Liver (tissue), 3 donors: ENCODE measurements around the gene BARX2.

Experiments used
- HNF4G ChIP-seq: IDR thresholded peaks from 2 replicates; pipeline ENCODE4 v1.6.1; 2016; ENCODE audit warnings: antibody characterized with exemption
- JUND ChIP-seq, 2 donors: IDR thresholded peaks; 2 replicates each; pipeline ENCODE4 v1.6.1; 2016; ENCODE audit warnings: antibody characterized with exemption in 2 of 2
- RAD21 ChIP-seq, 2 donors: IDR thresholded peaks; 2 replicates each; pipeline ENCODE4 v1.6.1; 2016; ENCODE audit warnings: antibody characterized with exemption in 2 of 2, mild to moderate bottlenecking in 2 of 2
- YY1 ChIP-seq: IDR thresholded peaks from 2 replicates; pipeline ENCODE4 v1.6.1; 2016; ENCODE audit warnings: antibody characterized with exemption, mild to moderate bottlenecking
- TF ChIP-seq, protein P1 (sequence below): IDR thresholded peaks from 2 replicates; pipeline ENCODE4 v1.6.1; 2016; ENCODE audit warnings: antibody characterized with exemption
- TF ChIP-seq, protein P2 (sequence below): fragments of 150-350 bp; IDR thresholded peaks from 2 replicates; pipeline ENCODE4 v1.5.1; 2017; ENCODE audit warnings: improper control_type of control experiment, low read depth, low read length; ENCODE audit not compliant: missing input control
- TF ChIP-seq, protein P3 (sequence below): IDR thresholded peaks from 2 replicates; pipeline ENCODE4 v1.6.1; 2016; ENCODE audit warnings: antibody characterized with exemption
- TF ChIP-seq, protein P4 (sequence below): IDR thresholded peaks from 2 replicates; pipeline ENCODE4 v1.6.1; 2016; ENCODE audit warnings: antibody characterized with exemption, mild to moderate bottlenecking
- TF ChIP-seq, protein P5 (sequence below): IDR thresholded peaks from 2 replicates; pipeline ENCODE4 v1.6.1; 2016; ENCODE audit warnings: antibody characterized with exemption
- donor health status: healthy.
- donor health status: healthy.

DNA sequence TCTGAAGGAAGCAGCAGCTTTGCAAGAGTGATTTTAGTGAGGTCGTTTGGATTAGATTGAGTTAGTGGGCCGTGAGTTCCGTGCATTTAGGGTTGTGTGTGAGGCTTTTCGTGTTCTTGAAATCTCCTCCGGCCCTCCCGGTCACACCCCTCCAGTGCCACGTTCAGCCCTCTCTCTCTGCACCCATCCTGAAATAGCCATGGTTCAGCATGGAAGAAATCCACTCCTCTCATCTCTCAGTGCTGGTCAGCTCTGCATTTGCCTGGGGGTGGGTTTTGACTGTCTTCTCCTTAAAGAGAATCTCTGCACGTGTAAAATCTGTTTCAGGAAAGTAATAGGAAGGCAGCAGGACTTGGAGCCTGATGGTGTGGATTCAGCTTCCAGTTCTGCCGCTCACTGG lies 19.8 kb downstream of the BARX2 start:
- TF ChIP-seq YY1, result no peak
- no peak for TF ChIP-seq HNF4G
- TF ChIP-seq, protein P1, sequence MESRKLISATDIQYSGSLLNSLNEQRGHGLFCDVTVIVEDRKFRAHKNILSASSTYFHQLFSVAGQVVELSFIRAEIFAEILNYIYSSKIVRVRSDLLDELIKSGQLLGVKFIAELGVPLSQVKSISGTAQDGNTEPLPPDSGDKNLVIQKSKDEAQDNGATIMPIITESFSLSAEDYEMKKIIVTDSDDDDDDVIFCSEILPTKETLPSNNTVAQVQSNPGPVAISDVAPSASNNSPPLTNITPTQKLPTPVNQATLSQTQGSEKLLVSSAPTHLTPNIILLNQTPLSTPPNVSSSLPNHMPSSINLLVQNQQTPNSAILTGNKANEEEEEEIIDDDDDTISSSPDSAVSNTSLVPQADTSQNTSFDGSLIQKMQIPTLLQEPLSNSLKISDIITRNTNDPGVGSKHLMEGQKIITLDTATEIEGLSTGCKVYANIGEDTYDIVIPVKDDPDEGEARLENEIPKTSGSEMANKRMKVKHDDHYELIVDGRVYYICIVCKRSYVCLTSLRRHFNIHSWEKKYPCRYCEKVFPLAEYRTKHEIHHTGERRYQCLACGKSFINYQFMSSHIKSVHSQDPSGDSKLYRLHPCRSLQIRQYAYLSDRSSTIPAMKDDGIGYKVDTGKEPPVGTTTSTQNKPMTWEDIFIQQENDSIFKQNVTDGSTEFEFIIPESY, result no peak
- TF ChIP-seq, protein P2, sequence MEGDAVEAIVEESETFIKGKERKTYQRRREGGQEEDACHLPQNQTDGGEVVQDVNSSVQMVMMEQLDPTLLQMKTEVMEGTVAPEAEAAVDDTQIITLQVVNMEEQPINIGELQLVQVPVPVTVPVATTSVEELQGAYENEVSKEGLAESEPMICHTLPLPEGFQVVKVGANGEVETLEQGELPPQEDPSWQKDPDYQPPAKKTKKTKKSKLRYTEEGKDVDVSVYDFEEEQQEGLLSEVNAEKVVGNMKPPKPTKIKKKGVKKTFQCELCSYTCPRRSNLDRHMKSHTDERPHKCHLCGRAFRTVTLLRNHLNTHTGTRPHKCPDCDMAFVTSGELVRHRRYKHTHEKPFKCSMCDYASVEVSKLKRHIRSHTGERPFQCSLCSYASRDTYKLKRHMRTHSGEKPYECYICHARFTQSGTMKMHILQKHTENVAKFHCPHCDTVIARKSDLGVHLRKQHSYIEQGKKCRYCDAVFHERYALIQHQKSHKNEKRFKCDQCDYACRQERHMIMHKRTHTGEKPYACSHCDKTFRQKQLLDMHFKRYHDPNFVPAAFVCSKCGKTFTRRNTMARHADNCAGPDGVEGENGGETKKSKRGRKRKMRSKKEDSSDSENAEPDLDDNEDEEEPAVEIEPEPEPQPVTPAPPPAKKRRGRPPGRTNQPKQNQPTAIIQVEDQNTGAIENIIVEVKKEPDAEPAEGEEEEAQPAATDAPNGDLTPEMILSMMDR, result no peak
- TF ChIP-seq, protein P3, sequence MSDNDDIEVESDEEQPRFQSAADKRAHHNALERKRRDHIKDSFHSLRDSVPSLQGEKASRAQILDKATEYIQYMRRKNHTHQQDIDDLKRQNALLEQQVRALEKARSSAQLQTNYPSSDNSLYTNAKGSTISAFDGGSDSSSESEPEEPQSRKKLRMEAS, result no peak
- no peak for TF ChIP-seq RAD21 (IDR thresholded peaks at IDR 0.05)
- TF ChIP-seq, protein P4, sequence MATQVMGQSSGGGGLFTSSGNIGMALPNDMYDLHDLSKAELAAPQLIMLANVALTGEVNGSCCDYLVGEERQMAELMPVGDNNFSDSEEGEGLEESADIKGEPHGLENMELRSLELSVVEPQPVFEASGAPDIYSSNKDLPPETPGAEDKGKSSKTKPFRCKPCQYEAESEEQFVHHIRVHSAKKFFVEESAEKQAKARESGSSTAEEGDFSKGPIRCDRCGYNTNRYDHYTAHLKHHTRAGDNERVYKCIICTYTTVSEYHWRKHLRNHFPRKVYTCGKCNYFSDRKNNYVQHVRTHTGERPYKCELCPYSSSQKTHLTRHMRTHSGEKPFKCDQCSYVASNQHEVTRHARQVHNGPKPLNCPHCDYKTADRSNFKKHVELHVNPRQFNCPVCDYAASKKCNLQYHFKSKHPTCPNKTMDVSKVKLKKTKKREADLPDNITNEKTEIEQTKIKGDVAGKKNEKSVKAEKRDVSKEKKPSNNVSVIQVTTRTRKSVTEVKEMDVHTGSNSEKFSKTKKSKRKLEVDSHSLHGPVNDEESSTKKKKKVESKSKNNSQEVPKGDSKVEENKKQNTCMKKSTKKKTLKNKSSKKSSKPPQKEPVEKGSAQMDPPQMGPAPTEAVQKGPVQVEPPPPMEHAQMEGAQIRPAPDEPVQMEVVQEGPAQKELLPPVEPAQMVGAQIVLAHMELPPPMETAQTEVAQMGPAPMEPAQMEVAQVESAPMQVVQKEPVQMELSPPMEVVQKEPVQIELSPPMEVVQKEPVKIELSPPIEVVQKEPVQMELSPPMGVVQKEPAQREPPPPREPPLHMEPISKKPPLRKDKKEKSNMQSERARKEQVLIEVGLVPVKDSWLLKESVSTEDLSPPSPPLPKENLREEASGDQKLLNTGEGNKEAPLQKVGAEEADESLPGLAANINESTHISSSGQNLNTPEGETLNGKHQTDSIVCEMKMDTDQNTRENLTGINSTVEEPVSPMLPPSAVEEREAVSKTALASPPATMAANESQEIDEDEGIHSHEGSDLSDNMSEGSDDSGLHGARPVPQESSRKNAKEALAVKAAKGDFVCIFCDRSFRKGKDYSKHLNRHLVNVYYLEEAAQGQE, result no peak
- TF ChIP-seq, protein P5, sequence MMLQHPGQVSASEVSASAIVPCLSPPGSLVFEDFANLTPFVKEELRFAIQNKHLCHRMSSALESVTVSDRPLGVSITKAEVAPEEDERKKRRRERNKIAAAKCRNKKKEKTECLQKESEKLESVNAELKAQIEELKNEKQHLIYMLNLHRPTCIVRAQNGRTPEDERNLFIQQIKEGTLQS, result no peak
- TF ChIP-seq JUND (IDR thresholded peaks at IDR 0.05), result no peak
